Measurements from ENCODE around the gene CXorf58.
"Not testable (repeated sequence)": the region's sequence is repeated elsewhere in the genome, so short reads cannot be mapped to it uniquely, and the experiment has no call there.

CXorf58 gene

GRCh38 chrX:23884427-23885024 is 23.3 kb upstream of the CXorf58 start:
- Histone ChIP-seq H3K36me3 (ENCODE audit: control insufficient read depth, insufficient read depth, low read length) (no peaks in the 10 kb centered on the region), H3K4me3 (ENCODE audit: low read depth, low read length) (no peak overlapping the region), H3K27ac (ENCODE audit: low read depth, low read length) (no peak overlapping the region), H3K9me3 (ENCODE audit: control insufficient read depth, insufficient read depth, low read length) (no peaks in the 10 kb centered on the region), H3K4me1 (ENCODE audit: control insufficient read depth, insufficient read depth, low read length) (peaks cover 29% of the 10 kb centered on the region), H3K27me3 (ENCODE audit: control insufficient read depth, insufficient read depth, low read length) (no peaks in the 10 kb centered on the region), H3K9ac (ENCODE audit: low read depth, low read length) (no peak overlapping the region)

- Histone ChIP-seq H3K27me3 (ENCODE audit: control insufficient read depth, insufficient read depth, low read length) (no peaks in the 10 kb centered on the region), H3K4me3 (ENCODE audit: low read depth, low read length) (no peak overlapping the region), H3K36me3 (ENCODE audit: control insufficient read depth, insufficient read depth, low read length) (no peaks in the 10 kb centered on the region), H3K9me3 (ENCODE audit: control insufficient read depth, insufficient read depth, low read length) (no peaks in the 10 kb centered on the region), H3K9ac (ENCODE audit: low read depth, low read length) (no peak overlapping the region), H3K27ac (ENCODE audit: low read depth, low read length) (peak overlapping the region; percentile 39), H3K4me1 (ENCODE audit: control insufficient read depth, insufficient read depth, low read length) (peaks cover 29% of the 10 kb centered on the region)
These were observed 22.0 kb upstream of the CXorf58 start for GRCh38 chrX:23885803-23886202.

GRCh38 chrX:23887451-23887850 is 20.4 kb upstream of the CXorf58 start:
- no peaks in the 10 kb centered on the region for H3K36me3 ChIP-seq (ENCODE audit: control insufficient read depth, insufficient read depth, low read length)
- no peak overlapping the region for H3K4me3 ChIP-seq (ENCODE audit: low read depth, low read length)
- no peak overlapping the region for H3K27ac ChIP-seq (ENCODE audit: low read depth, low read length)
- no peaks in the 10 kb centered on the region for H3K27me3 ChIP-seq (ENCODE audit: control insufficient read depth, insufficient read depth, low read length)
- peaks cover 29% of the 10 kb centered on the region for H3K4me1 ChIP-seq (ENCODE audit: control insufficient read depth, insufficient read depth, low read length)
- H3K9ac ChIP-seq (ENCODE audit: low read depth, low read length): no peak overlapping the region
- no peaks in the 10 kb centered on the region for H3K9me3 ChIP-seq (ENCODE audit: control insufficient read depth, insufficient read depth, low read length)

GRCh38 chrX:23887918-23888317 is 19.9 kb upstream of the CXorf58 start:
- H3K27ac ChIP-seq (ENCODE audit: low read depth, low read length): no peak overlapping the region
- H3K9me3 ChIP-seq (ENCODE audit: control insufficient read depth, insufficient read depth, low read length): no peaks in the 10 kb centered on the region

GRCh38 chrX:23888887-23889501 is 18.8 kb upstream of the CXorf58 start:
- H3K9me3 ChIP-seq (ENCODE audit: control insufficient read depth, insufficient read depth, low read length): no peaks in the 10 kb centered on the region
- peaks cover 18% of the 10 kb centered on the region for H3K4me1 ChIP-seq (ENCODE audit: control insufficient read depth, insufficient read depth, low read length)
- H3K9ac ChIP-seq (ENCODE audit: low read depth, low read length): no peak overlapping the region
- no peaks in the 10 kb centered on the region for H3K27me3 ChIP-seq (ENCODE audit: control insufficient read depth, insufficient read depth, low read length)
- H3K4me3 ChIP-seq (ENCODE audit: low read depth, low read length): no peak overlapping the region
- no peak overlapping the region for H3K27ac ChIP-seq (ENCODE audit: low read depth, low read length)
- no peaks in the 10 kb centered on the region; the same call in 1 of the 2 replicates for H3K36me3 ChIP-seq (ENCODE audit: control insufficient read depth, insufficient read depth, low read length)

More at GRCh38 chrX:23887918-23888317, 19.9 kb upstream of the CXorf58 start:
- no peaks in the 10 kb centered on the region; the same call in 1 of the 2 replicates for H3K36me3 ChIP-seq (ENCODE audit: control insufficient read depth, insufficient read depth, low read length)
- no peak overlapping the region for H3K9ac ChIP-seq (ENCODE audit: low read depth, low read length)
- H3K27me3 ChIP-seq (ENCODE audit: control insufficient read depth, insufficient read depth, low read length): no peaks in the 10 kb centered on the region
- peaks cover 29% of the 10 kb centered on the region for H3K4me1 ChIP-seq (ENCODE audit: control insufficient read depth, insufficient read depth, low read length)
- no peak overlapping the region for H3K4me3 ChIP-seq (ENCODE audit: low read depth, low read length)

GRCh38 chrX:23890933-23891332 is 16.9 kb upstream of the CXorf58 start:
- Histone ChIP-seq H3K27ac (ENCODE audit: low read depth, low read length) (no peak overlapping the region), H3K9me3 (ENCODE audit: control insufficient read depth, insufficient read depth, low read length) (no peaks in the 10 kb centered on the region), H3K27me3 (ENCODE audit: control insufficient read depth, insufficient read depth, low read length) (no peaks in the 10 kb centered on the region), H3K4me3 (ENCODE audit: low read depth, low read length) (no peak overlapping the region), H3K9ac (ENCODE audit: low read depth, low read length) (no peak overlapping the region), H3K4me1 (ENCODE audit: control insufficient read depth, insufficient read depth, low read length) (peaks cover 6% of the 10 kb centered on the region), H3K36me3 (ENCODE audit: control insufficient read depth, insufficient read depth, low read length) (no peaks in the 10 kb centered on the region; the same call in 1 of the 2 replicates)

- H3K9me3 ChIP-seq (ENCODE audit: control insufficient read depth, insufficient read depth, low read length); H3K27me3 ChIP-seq (ENCODE audit: control insufficient read depth, insufficient read depth, low read length); H3K9ac ChIP-seq (ENCODE audit: low read depth, low read length); H3K36me3 ChIP-seq (ENCODE audit: control insufficient read depth, insufficient read depth, low read length); H3K4me3 ChIP-seq (ENCODE audit: low read depth, low read length); H3K27ac ChIP-seq (ENCODE audit: low read depth, low read length): not testable (repeated sequence)
- H3K4me1 ChIP-seq (ENCODE audit: control insufficient read depth, insufficient read depth, low read length): peaks cover 15% of the 10 kb centered on the region
These were observed 12.8 kb upstream of the CXorf58 start for GRCh38 chrX:23894993-23895392.

GRCh38 chrX:23896539-23896938 is 11.3 kb upstream of the CXorf58 start:
- not testable (repeated sequence) for H3K9me3 ChIP-seq (ENCODE audit: control insufficient read depth, insufficient read depth, low read length); H3K9ac ChIP-seq (ENCODE audit: low read depth, low read length); H3K27ac ChIP-seq (ENCODE audit: low read depth, low read length); H3K27me3 ChIP-seq (ENCODE audit: control insufficient read depth, insufficient read depth, low read length); H3K36me3 ChIP-seq (ENCODE audit: control insufficient read depth, insufficient read depth, low read length); H3K4me3 ChIP-seq (ENCODE audit: low read depth, low read length)
- peaks cover 29% of the 10 kb centered on the region for H3K4me1 ChIP-seq (ENCODE audit: control insufficient read depth, insufficient read depth, low read length)

- Histone ChIP-seq H3K4me1 (ENCODE audit: control insufficient read depth, insufficient read depth, low read length) (peaks cover 34% of the 10 kb centered on the region), H3K9me3 (ENCODE audit: control insufficient read depth, insufficient read depth, low read length) (no peaks in the 10 kb centered on the region), H3K36me3 (ENCODE audit: control insufficient read depth, insufficient read depth, low read length) (no peaks in the 10 kb centered on the region; the same call in 1 of the 2 replicates), H3K4me3 (ENCODE audit: low read depth, low read length) (no peak overlapping the region), H3K27ac (ENCODE audit: low read depth, low read length) (no peak overlapping the region), H3K9ac (ENCODE audit: low read depth, low read length) (no peak overlapping the region), H3K27me3 (ENCODE audit: control insufficient read depth, insufficient read depth, low read length) (no peaks in the 10 kb centered on the region)
These were observed 10.8 kb upstream of the CXorf58 start for GRCh38 chrX:23896981-23897380.

- Histone ChIP-seq H3K4me3 (ENCODE audit: low read depth, low read length) (no peak overlapping the region), H3K27ac (ENCODE audit: low read depth, low read length) (peak overlapping the region; percentile 43), H3K9ac (ENCODE audit: low read depth, low read length) (peak overlapping the region; percentile 23; the same call in 1 of the 2 replicates), H3K36me3 (ENCODE audit: control insufficient read depth, insufficient read depth, low read length) (no peaks in the 10 kb centered on the region), H3K27me3 (ENCODE audit: control insufficient read depth, insufficient read depth, low read length) (no peaks in the 10 kb centered on the region), H3K4me1 (ENCODE audit: control insufficient read depth, insufficient read depth, low read length) (peaks cover 38% of the 10 kb centered on the region), H3K9me3 (ENCODE audit: control insufficient read depth, insufficient read depth, low read length) (no peaks in the 10 kb centered on the region)
These were observed 9.3 kb upstream of the CXorf58 start for GRCh38 chrX:23898412-23898959.

- H3K27ac ChIP-seq (ENCODE audit: low read depth, low read length): peak overlapping the region; percentile 29
- H3K27me3 ChIP-seq (ENCODE audit: control insufficient read depth, insufficient read depth, low read length): no peaks in the 10 kb centered on the region
- H3K36me3 ChIP-seq (ENCODE audit: control insufficient read depth, insufficient read depth, low read length): no peaks in the 10 kb centered on the region
- no peaks in the 10 kb centered on the region for H3K9me3 ChIP-seq (ENCODE audit: control insufficient read depth, insufficient read depth, low read length)
- peaks cover 38% of the 10 kb centered on the region for H3K4me1 ChIP-seq (ENCODE audit: control insufficient read depth, insufficient read depth, low read length)
- no peak overlapping the region; the same call in 1 of the 2 replicates for H3K9ac ChIP-seq (ENCODE audit: low read depth, low read length)
- no peak overlapping the region for H3K4me3 ChIP-seq (ENCODE audit: low read depth, low read length)
These were observed 7.5 kb upstream of the CXorf58 start for GRCh38 chrX:23900220-23900797.

Data from HUES48 (cell line).